ENCODE results near the gene ISLR2.
"Not testable (repeated sequence)": the region's sequence is repeated elsewhere in the genome, so short reads cannot be mapped to it uniquely, and the experiment has no call there.

The ISLR2 gene

GRCh38 chr15:74146277-74146800 is 16.0 kb downstream of the ISLR2 start:
- DNase-seq = no peak
- intact Hi-C loops (cut with DNase I) = no loop called here

- DNase-seq = no peak
- intact Hi-C loops (cut with DNase I) = no loop called here
Observed at GRCh38 chr15:74147051-74147450, 16.7 kb downstream of the ISLR2 start.

GRCh38 chr15:74155766-74156417 is 25.5 kb downstream of the ISLR2 start:
- intact Hi-C loops (cut with DNase I) = no loop called here
- no peak for DNase-seq

- DNase-seq = peak in 17 of 42 donors; percentile 21 to 70 (median 47)
- intact Hi-C loops (cut with DNase I) = no loop called here
Observed at GRCh38 chr15:74156678-74157411, 26.5 kb downstream of the ISLR2 start.

- intact Hi-C loops (cut with DNase I) = no loop called here
- peak in 41 of 42 donors; percentile 29 to 88 (median 68) for DNase-seq
Observed at GRCh38 chr15:74157868-74158827, 27.8 kb downstream of the ISLR2 start.

GRCh38 chr15:74158855-74159650 is 28.7 kb downstream of the ISLR2 start:
- intact Hi-C loops (cut with DNase I) = no loop called here
- no peak for DNase-seq

- intact Hi-C loops (cut with DNase I) = no loop called here
Observed at GRCh38 chr15:74159773-74160172, 29.4 kb downstream of the ISLR2 start.

GRCh38 chr15:74160390-74160789 is 30.0 kb downstream of the ISLR2 start:
- intact Hi-C loops (cut with DNase I); DNase-seq: not testable (repeated sequence)

More at GRCh38 chr15:74159773-74160172, 29.4 kb downstream of the ISLR2 start:
- no peak for DNase-seq

GRCh38 chr15:74162195-74162536 is 31.8 kb downstream of the ISLR2 start:
- DNase-seq; intact Hi-C loops (cut with DNase I): not testable (repeated sequence)

- DNase-seq = no peak
- intact Hi-C loops (cut with DNase I) = no loop called here
Observed at GRCh38 chr15:74165461-74165860, 35.1 kb downstream of the ISLR2 start.

- DNase-seq = peak in 3 of 42 donors; percentile 10 to 30 (median 15)
- intact Hi-C loops (cut with DNase I) = no loop called here
Observed at GRCh38 chr15:74167891-74168331, 37.5 kb downstream of the ISLR2 start.

GRCh38 chr15:74168711-74169126 is 38.3 kb downstream of the ISLR2 start:
- DNase-seq = peak in 4 of 42 donors; percentile 3 to 27 (median 20)

GRCh38 chr15:74170071-74170844 is 39.9 kb downstream of the ISLR2 start:
- intact Hi-C loops (cut with DNase I) = no loop called here
- DNase-seq = peak in 5 of 42 donors; percentile 3 to 32 (median 16)

More at GRCh38 chr15:74168711-74169126, 38.3 kb downstream of the ISLR2 start:
- intact Hi-C loops (cut with DNase I) = no loop called here

- intact Hi-C loops (cut with DNase I) = no loop called here
- peak in 4 of 42 donors; percentile 8 to 27 (median 15) for DNase-seq
Observed at GRCh38 chr15:74170875-74171578, 40.6 kb downstream of the ISLR2 start.

GRCh38 chr15:74171965-74172541 is 41.7 kb downstream of the ISLR2 start:
- intact Hi-C loops (cut with DNase I) = no loop called here
- peak in 6 of 42 donors; percentile 3 to 16 (median 6) for DNase-seq

- intact Hi-C loops (cut with DNase I) = no loop called here
Observed at GRCh38 chr15:74172701-74173379, 42.5 kb downstream of the ISLR2 start.

More at GRCh38 chr15:74172701-74173379, 42.5 kb downstream of the ISLR2 start:
- peak in 7 of 42 donors; percentile 7 to 37 (median 10) for DNase-seq

Data from head of caudate nucleus (tissue), 42 donors.